HCT116 (cell line): ENCODE measurements around the gene BTBD6. TPM values are rescaled to one million over a fixed set of nuclear protein-coding genes. Genes with fewer than 3 reads are reported as not detected.

Source experiments
- ATAC-seq: fragments of 200-7000 bp; cut with Tn5 transposase; 2 replicates; pipeline ENCODE4 v1.9.1; 2020; ENCODE audit warnings: mild to moderate bottlenecking, moderate library complexity
- BruUV-seq: library from RNA; stranded (reverse); fragments of 400-500 nt; replicated peaks from 2 replicates; lab custom pipeline; 2021; lab: Mats Ljungman, UMichigan
- CTCF ChIA-PET: fragments of 300-600 bp; sonication (Branson Sonifier 250); formaldehyde crosslinking; loops from one replicate; lab custom pipeline; 2021; ENCODE audit warnings: antibody characterized with exemption; lab: Charles Lee
- POLR2A ChIA-PET: fragments of 300-600, 350-600 bp; sonication (Branson Sonifier 250); formaldehyde crosslinking; loops from one replicate; lab custom pipeline; 2021; ENCODE audit warnings: antibody characterized with exemption; lab: Charles Lee
- RAD21 ChIA-PET, 2 experiments: fragments of 300-600 bp; sonication (Branson Sonifier 250); formaldehyde crosslinking; loops; one replicate each; lab custom pipeline; 2023; ENCODE audit warnings: low total read pairs in 2 of 2; ENCODE audit not compliant: uncharacterized antibody in 2 of 2, unreplicated experiment in 2 of 2, low non-redundant PET in 1 of 2; lab: Charles Lee
- DNase-seq: peaks from one replicate; pipeline ENCODE4 v3.0.0-alpha.2; 2010; ENCODE audit warnings: low read depth, low spot score
- H2AFZ ChIP-seq: fragments of 200-600 bp; shearing (Covaris generic), sonication (generic); 2 replicates; pipeline ENCODE4 v1.6.1; 2017; ENCODE audit warnings: low read depth, mixed run types, mixed read lengths, antibody characterized with exemption, low read length; ENCODE audit not compliant: poor library complexity, severe bottlenecking
- H3K27ac ChIP-seq: 2 replicates; pipeline ENCODE4 v1.5.1; 2012; ENCODE audit warnings: low read depth, low read length
- H3K27me3 ChIP-seq: fragments of 200-600 bp; sonication (generic); 2 replicates; pipeline ENCODE4 v1.6.1; 2016; ENCODE audit warnings: mixed run types, low read length, mixed read lengths; ENCODE audit not compliant: insufficient read depth
- H3K36me3 ChIP-seq, 2 experiments: fragments of 200-500 bp in 1 of 2; fragments of 200-600 bp in 1 of 2; sonication (Bioruptor generic) in 1 of 2; sonication (generic) in 1 of 2; 2 replicates each; pipeline versions ENCODE4 v1.5.1 to v1.6.1; 2014 to 2016; ENCODE audit warnings: low read length in 2 of 2, inconsistent platforms in 1 of 2, mixed read lengths in 1 of 2, mixed run types in 1 of 2; ENCODE audit not compliant: insufficient read depth in 2 of 2, control insufficient read depth in 1 of 2
- H3K4me1 ChIP-seq, 2 experiments: fragments of 200-600 bp in 1 of 2; sonication (generic) in 1 of 2; 2 replicates each; pipeline versions ENCODE4 v1.5.1 to v1.6.1; 2012 to 2017; ENCODE audit warnings: low read length in 2 of 2, inconsistent platforms in 1 of 2, mild to moderate bottlenecking in 1 of 2, mixed read lengths in 1 of 2, mixed run types in 1 of 2, moderate library complexity in 1 of 2; ENCODE audit not compliant: insufficient read depth in 2 of 2, control insufficient read depth in 1 of 2
- H3K4me2 ChIP-seq: fragments of 200-600 bp; sonication (generic); 2 replicates; pipeline ENCODE4 v1.6.1; 2017; ENCODE audit warnings: mixed run types, low read length, mixed read lengths
- H3K4me3 ChIP-seq, 2 experiments: fragments of 200-600 bp in 1 of 2; sonication (generic) in 1 of 2; replicated peaks in 1 of 2; 2 replicates each; pipeline ENCODE4 v1.5.1; 2011 to 2016; ENCODE audit warnings: low read length in 2 of 2, control low read depth in 1 of 2, low read depth in 1 of 2, mild to moderate bottlenecking in 1 of 2, mixed read lengths in 1 of 2, mixed run types in 1 of 2
- H3K79me2 ChIP-seq: fragments of 200-600 bp; sonication (generic); 2 replicates; pipeline ENCODE4 v1.6.1; 2017; ENCODE audit warnings: mild to moderate bottlenecking, mixed run types, low read length, moderate library complexity, mixed read lengths; ENCODE audit not compliant: insufficient read depth
- H3K9ac ChIP-seq: fragments of 200-600 bp; sonication (generic); 2 replicates; pipeline ENCODE4 v1.6.1; 2016; ENCODE audit warnings: low read length, mixed read lengths
- H3K9me2 ChIP-seq: fragments of 200-600 bp; sonication (generic), shearing (Covaris generic); 2 replicates; pipeline ENCODE4 v1.6.1; 2017; ENCODE audit warnings: mixed run types, mild to moderate bottlenecking, moderate library complexity; ENCODE audit not compliant: insufficient read depth
- H3K9me3 ChIP-seq, 2 experiments: fragments of 200-500 bp in 1 of 2; fragments of 200-600 bp in 1 of 2; sonication (Bioruptor generic) in 1 of 2; sonication (generic) in 1 of 2; 2 replicates each; pipeline ENCODE4 v1.6.1; 2014 to 2017; ENCODE audit warnings: low read length in 2 of 2, mixed read lengths in 2 of 2, inconsistent platforms in 1 of 2, low read depth in 1 of 2, mild to moderate bottlenecking in 1 of 2, mixed run types in 1 of 2, moderate library complexity in 1 of 2; ENCODE audit not compliant: control insufficient read depth in 1 of 2, insufficient read depth in 1 of 2
- H4K20me1 ChIP-seq: fragments of 200-600 bp; sonication (generic), shearing (Covaris generic); 2 replicates; pipeline ENCODE4 v1.6.1; 2017; ENCODE audit warnings: mixed run types, mild to moderate bottlenecking, moderate library complexity; ENCODE audit not compliant: insufficient read depth
- CBX3 ChIP-seq: IDR thresholded peaks from 2 replicates; pipeline ENCODE4 v1.6.1; 2012; ENCODE audit warnings: low read depth
- ELF1 ChIP-seq: IDR thresholded peaks from 2 replicates; pipeline ENCODE4 v1.6.1; 2012; ENCODE audit warnings: low read depth, borderline replicate concordance
- EZH2 ChIP-seq: fragments of 200-600 bp; sonication (generic); IDR thresholded peaks from 2 replicates; pipeline ENCODE4 v1.6.1; 2017; ENCODE audit warnings: antibody characterized with exemption, mixed run types
- FOSL1 ChIP-seq: IDR thresholded peaks from 2 replicates; pipeline ENCODE4 v1.6.1; 2012; ENCODE audit warnings: low read depth
- JUND ChIP-seq: IDR thresholded peaks from 2 replicates; pipeline ENCODE4 v1.6.1; 2012
- POLR2A ChIP-seq: IDR thresholded peaks from 2 replicates; pipeline ENCODE4 v1.7.0; 2011; ENCODE audit warnings: borderline replicate concordance; ENCODE audit not compliant: insufficient read depth, insufficient read length; ENCODE audit errors: extremely low read depth
- SIN3A ChIP-seq: IDR thresholded peaks from 2 replicates; pipeline ENCODE4 v1.6.1; 2012; ENCODE audit warnings: low read depth
- ZFX ChIP-seq: fragments of 450-650 bp; IDR thresholded peaks from 2 replicates; pipeline ENCODE4 v1.6.1; 2017
- ZNF274 ChIP-seq: fragments of 200-500 bp; sonication (Bioruptor generic); IDR thresholded peaks from 2 replicates; pipeline ENCODE4 v1.6.1; 2014; ENCODE audit warnings: mild to moderate bottlenecking, low read depth, low read length, inconsistent platforms
- intact Hi-C: fragments of 100-400 bp; cut with micrococcal nuclease; formaldehyde crosslinking; loops from 2 replicates; pipeline ENCODE4 v1.10.0; 2022
- total RNA-seq: library from RNA; stranded (reverse); gene quantifications from one replicate; pipeline ENCODE4 v1.2.1, GENCODE V29; 2021; ENCODE audit not compliant: unreplicated experiment
- TF ChIP-seq, protein P1 (sequence below): IDR thresholded peaks from 2 replicates; pipeline ENCODE4 v1.6.1; 2011; ENCODE audit warnings: mild to moderate bottlenecking, low read length, moderate library complexity; ENCODE audit not compliant: insufficient replicate concordance; ENCODE audit errors: extremely low read depth

The BTBD6 gene
- total RNA-seq, 1 experiment from 2014 or later = 35.9 TPM

DNA sequence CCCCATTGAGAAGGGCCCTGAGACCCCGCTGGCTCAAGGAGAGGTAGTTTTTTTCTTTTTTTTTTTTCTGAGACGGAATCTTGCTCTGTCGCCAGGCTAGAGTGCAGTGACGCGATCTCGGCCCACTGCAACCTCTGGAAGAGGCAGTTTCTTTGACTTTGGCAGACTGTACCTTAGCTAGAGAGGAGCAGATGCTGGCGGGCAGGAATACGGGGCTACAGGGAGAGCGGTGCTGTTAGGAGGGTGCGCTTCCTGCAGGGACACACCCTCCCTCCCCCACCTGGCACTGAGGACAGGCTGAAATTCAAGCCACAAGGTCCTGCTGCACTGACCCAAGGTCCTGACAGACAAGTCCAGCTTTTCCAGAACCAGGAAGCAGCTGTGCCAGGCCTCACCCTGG lies 35.0 kb upstream of the BTBD6 start:
- no peak for DNase-seq
- TF ChIP-seq FOSL1 = no peak
- TF ChIP-seq, all 23 proteins: peak for 0
- Histone ChIP-seq H3K27ac (no peak overlapping the region), H3K9me2 (no peaks in the 10 kb centered on the region), H3K4me1 (no peaks in the 10 kb centered on the region), H2AFZ (no peak overlapping the region), H3K9ac (no peak overlapping the region), H3K4me2 (no peak overlapping the region), H3K36me3 (peaks cover 0 to 3% of the 10 kb centered on the region in 2 experiments; a peak in 1 of 4 replicates), H3K4me3 (no peak overlapping the region), H3K9me3 (no peaks in the 10 kb centered on the region), H4K20me1 (no peaks in the 10 kb centered on the region), H3K79me2 (no peaks in the 10 kb centered on the region), H3K27me3 (no peaks in the 10 kb centered on the region)
- ChIA-PET CTCF (no interaction called here), RAD21 (no interaction called here), POLR2A (no interaction called here)
- BruUV-seq = no TSS peak
- no peak for ATAC-seq
- intact Hi-C loops = no loop called here

DNA sequence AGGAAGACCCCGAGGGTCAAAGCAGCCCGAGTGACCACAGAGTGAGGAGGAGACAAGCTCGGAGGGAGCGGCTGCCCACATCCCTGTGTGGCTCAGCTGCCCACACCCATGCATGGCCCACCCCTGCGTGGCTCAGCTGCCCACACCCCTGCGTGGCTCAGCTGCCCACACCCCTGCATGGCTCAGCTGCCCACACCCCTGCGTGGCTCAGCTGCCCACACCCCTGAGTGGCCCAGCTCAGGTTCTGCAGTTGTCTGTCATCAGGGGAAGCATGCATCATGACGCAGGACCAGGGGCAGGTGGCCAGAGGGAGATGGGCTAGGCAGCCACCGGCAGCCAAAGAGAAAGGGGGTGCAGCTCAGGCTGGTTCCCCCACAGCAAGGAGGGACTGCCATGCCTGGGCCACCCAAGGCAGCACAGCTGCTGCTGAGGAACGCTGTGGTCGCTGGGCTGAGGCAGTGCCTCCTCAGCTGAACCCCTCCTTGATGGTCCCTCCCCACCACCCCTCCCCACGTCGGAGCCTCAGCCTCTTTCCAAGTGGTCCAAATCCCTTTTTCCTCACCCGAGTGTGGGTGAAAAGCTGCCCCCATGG lies 33.9 kb upstream of the BTBD6 start:
- Histone ChIP-seq H3K27ac (no peak overlapping the region), H3K4me1 (no peaks in the 10 kb centered on the region), H4K20me1 (no peaks in the 10 kb centered on the region), H3K9me3 (no peaks in the 10 kb centered on the region), H2AFZ (no peak overlapping the region), H3K4me3 (no peak overlapping the region), H3K9me2 (no peaks in the 10 kb centered on the region), H3K27me3 (no peaks in the 10 kb centered on the region), H3K36me3 (peaks cover 0 to 5% of the 10 kb centered on the region in 2 experiments; a peak in 2 of 4 replicates), H3K9ac (no peak overlapping the region), H3K4me2 (no peak overlapping the region), H3K79me2 (no peaks in the 10 kb centered on the region)
- RAD21 ChIA-PET = no interaction called here
- ATAC-seq = no peak
- no TSS peak for BruUV-seq
- CTCF ChIA-PET = no interaction called here
- POLR2A ChIA-PET = no interaction called here
- TF ChIP-seq JUND = no peak
- no peak for TF ChIP-seq EZH2
- no peak for TF ChIP-seq ZFX
- TF ChIP-seq POLR2A = no peak
- no peak for TF ChIP-seq SIN3A
- TF ChIP-seq ZNF274 = no peak
- TF ChIP-seq, protein P1, sequence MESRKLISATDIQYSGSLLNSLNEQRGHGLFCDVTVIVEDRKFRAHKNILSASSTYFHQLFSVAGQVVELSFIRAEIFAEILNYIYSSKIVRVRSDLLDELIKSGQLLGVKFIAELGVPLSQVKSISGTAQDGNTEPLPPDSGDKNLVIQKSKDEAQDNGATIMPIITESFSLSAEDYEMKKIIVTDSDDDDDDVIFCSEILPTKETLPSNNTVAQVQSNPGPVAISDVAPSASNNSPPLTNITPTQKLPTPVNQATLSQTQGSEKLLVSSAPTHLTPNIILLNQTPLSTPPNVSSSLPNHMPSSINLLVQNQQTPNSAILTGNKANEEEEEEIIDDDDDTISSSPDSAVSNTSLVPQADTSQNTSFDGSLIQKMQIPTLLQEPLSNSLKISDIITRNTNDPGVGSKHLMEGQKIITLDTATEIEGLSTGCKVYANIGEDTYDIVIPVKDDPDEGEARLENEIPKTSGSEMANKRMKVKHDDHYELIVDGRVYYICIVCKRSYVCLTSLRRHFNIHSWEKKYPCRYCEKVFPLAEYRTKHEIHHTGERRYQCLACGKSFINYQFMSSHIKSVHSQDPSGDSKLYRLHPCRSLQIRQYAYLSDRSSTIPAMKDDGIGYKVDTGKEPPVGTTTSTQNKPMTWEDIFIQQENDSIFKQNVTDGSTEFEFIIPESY = no peak
- no peak for TF ChIP-seq ELF1
- no peak for TF ChIP-seq CBX3
- no peak for DNase-seq
- intact Hi-C loops = no loop called here
